ENCODE data around the gene C2orf72.

C2orf72 gene

GRCh38 chr2:231088754-231089153, 51.4 kb downstream of the C2orf72 start:
- DNase-seq = no peak

- no peak for DNase-seq
Measured at GRCh38 chr2:231093933-231094332, 56.6 kb downstream of the C2orf72 start.

- DNase-seq = no peak
Measured at GRCh38 chr2:231094736-231095346, 57.5 kb downstream of the C2orf72 start.
